ENCODE data around the gene TMED9. TPM values are rescaled to one million over a fixed set of nuclear protein-coding genes. Genes with fewer than 3 reads are reported as not detected.

TMED9 gene
- total and polyA plus RNA-seq, 9 of the 15 experiments (the other 6 are each of a cell fraction or from before 2014, with no cell fraction given): 43.7 to 301 (median 90.0) TPM

DNA sequence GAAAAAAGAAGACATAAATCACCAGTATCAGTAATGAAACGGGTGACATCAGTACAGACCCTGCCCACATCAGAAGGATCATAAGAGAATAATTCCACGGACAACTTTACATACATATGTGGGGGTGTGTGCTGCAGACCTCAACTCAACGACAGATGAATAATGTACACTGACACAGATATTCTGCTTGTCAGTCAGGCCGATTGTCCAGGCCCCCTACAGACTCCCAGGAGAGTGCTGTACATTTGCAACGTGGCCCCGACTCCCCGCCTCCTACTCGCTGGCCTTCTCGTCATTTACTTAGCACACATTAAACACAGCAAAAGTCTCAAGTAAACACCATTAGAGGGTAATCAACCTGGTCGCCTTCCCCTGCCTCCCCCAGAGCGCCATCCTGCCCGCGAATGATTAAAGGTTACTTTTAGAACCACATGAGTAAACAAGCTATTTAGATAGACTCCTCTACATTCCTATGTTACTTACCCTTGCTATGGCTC lies 3.5 kb upstream of the TMED9 start (continued):
- TF ChIP-seq, protein P1, sequence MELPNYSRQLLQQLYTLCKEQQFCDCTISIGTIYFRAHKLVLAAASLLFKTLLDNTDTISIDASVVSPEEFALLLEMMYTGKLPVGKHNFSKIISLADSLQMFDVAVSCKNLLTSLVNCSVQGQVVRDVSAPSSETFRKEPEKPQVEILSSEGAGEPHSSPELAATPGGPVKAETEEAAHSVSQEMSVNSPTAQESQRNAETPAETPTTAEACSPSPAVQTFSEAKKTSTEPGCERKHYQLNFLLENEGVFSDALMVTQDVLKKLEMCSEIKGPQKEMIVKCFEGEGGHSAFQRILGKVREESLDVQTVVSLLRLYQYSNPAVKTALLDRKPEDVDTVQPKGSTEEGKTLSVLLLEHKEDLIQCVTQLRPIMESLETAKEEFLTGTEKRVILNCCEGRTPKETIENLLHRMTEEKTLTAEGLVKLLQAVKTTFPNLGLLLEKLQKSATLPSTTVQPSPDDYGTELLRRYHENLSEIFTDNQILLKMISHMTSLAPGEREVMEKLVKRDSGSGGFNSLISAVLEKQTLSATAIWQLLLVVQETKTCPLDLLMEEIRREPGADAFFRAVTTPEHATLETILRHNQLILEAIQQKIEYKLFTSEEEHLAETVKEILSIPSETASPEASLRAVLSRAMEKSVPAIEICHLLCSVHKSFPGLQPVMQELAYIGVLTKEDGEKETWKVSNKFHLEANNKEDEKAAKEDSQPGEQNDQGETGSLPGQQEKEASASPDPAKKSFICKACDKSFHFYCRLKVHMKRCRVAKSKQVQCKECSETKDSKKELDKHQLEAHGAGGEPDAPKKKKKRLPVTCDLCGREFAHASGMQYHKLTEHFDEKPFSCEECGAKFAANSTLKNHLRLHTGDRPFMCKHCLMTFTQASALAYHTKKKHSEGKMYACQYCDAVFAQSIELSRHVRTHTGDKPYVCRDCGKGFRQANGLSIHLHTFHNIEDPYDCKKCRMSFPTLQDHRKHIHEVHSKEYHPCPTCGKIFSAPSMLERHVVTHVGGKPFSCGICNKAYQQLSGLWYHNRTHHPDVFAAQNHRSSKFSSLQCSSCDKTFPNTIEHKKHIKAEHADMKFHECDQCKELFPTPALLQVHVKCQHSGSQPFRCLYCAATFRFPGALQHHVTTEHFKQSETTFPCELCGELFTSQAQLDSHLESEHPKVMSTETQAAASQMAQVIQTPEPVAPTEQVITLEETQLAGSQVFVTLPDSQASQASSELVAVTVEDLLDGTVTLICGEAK (IDR thresholded peaks at IDR 0.05): 0 out of 2 replicates have a peak, but pooled peaks have one; percentile 7
- TF ChIP-seq, protein P1 (CRISPR knock-in tag; IDR thresholded peaks at IDR 0.05): no peak
- TF ChIP-seq, protein P2, sequence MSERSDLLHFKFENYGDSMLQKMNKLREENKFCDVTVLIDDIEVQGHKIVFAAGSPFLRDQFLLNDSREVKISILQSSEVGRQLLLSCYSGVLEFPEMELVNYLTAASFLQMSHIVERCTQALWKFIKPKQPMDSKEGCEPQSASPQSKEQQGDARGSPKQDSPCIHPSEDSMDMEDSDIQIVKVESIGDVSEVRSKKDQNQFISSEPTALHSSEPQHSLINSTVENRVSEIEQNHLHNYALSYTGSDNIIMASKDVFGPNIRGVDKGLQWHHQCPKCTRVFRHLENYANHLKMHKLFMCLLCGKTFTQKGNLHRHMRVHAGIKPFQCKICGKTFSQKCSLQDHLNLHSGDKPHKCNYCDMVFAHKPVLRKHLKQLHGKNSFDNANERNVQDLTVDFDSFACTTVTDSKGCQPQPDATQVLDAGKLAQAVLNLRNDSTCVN (CRISPR knock-in tag; IDR thresholded peaks at IDR 0.05): no peak
- TF ChIP-seq ZBED1 (IDR thresholded peaks at IDR 0.05): no peak
- TF ChIP-seq CBFA2T3 (IDR thresholded peaks at IDR 0.05): peak; percentile 43; the same call in 1 of the 2 replicates
- TF ChIP-seq TCF3 (CRISPR knock-in tag; IDR thresholded peaks at IDR 0.05): peak; percentile 51; the same call in 1 of the 2 replicates
- TF ChIP-seq ZFP1 (CRISPR knock-in tag; IDR thresholded peaks at IDR 0.05): no peak
- no peak for TF ChIP-seq ILK (tag; IDR thresholded peaks at IDR 0.05; ENCODE audit: borderline replicate concordance, low read depth)
- no peak for TF ChIP-seq PTBP1 (IDR thresholded peaks at IDR 0.05; ENCODE audit: low read depth, low read length)
- TF ChIP-seq ARID1B (IDR thresholded peaks at IDR 0.05): 0 out of 2 replicates have a peak, but pooled peaks have one; percentile 14
- TF ChIP-seq, protein P3, sequence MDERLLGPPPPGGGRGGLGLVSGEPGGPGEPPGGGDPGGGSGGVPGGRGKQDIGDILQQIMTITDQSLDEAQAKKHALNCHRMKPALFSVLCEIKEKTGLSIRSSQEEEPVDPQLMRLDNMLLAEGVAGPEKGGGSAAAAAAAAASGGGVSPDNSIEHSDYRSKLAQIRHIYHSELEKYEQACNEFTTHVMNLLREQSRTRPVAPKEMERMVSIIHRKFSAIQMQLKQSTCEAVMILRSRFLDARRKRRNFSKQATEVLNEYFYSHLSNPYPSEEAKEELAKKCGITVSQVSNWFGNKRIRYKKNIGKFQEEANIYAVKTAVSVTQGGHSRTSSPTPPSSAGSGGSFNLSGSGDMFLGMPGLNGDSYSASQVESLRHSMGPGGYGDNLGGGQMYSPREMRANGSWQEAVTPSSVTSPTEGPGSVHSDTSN (CRISPR knock-in tag; IDR thresholded peaks at IDR 0.05; ENCODE audit: low read depth): no peak
- TF ChIP-seq, protein P3 (tag; conservative IDR thresholded peaks at IDR 0.05; ENCODE audit: low read depth): peak; percentile 79
- no peak for TF ChIP-seq ZNF224 (CRISPR knock-in tag; IDR thresholded peaks at IDR 0.05)
- peak; percentile 26; the same call in 1 of the 2 replicates for TF ChIP-seq EGR1 (conservative IDR thresholded peaks at IDR 0.05)
- TF ChIP-seq NR3C1 (CRISPR knock-in tag; IDR thresholded peaks at IDR 0.05): no peak
- no peak; the same call in 1 of the 2 replicates for TF ChIP-seq FOXA1 (IDR thresholded peaks at IDR 0.05; ENCODE audit: borderline replicate concordance)

Data from K562 (cell line).